SKM-1 treated with dmso at 0.1 percent for 144 hours (cell line): ENCODE measurements around the gene SETBP1.
A peak's percentile ranks its signal among the peaks of the same experiment; 100 is the strongest.
"Not testable (repeated sequence)": the region's sequence is repeated elsewhere in the genome, so short reads cannot be mapped to it uniquely, and the experiment has no call there.

ENCODE experiments used
- DNase-seq: peaks from one replicate; lab custom pipeline; 2025; ENCODE audit not compliant: unreplicated experiment; lab: John Stamatoyannopoulos, UW

SETBP1 gene

DNA sequence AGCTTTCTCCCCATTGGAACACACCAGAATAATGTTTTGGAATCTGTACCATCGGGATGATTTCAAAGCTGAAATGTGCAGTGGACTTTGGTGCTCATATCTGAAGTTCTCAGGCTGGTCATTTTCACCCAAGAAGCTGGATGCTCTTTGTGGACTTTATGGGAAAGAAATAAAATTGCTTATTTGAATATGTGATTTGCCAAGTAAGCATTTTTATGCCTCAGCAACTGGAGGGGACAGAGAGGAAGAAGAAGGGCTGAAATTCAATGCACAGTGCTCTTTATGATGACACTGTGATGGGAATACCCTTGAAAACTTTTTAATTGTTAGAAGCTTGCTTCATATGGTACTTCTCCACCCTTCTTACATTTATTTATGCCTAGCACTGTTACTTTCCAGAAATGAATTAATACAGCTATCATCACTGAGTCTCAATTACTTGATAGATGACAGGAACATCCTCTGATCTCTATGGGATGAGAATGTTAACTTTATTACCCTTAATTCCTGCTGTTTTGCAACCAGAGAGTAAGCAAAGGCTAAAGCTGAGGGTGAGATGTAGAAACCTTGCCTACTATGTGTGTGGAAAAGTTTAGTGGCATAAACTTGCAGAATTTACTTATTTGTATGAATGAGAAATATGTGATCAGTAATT lies 23.6 kb downstream of the SETBP1 start:
- no peak for DNase-seq

DNA sequence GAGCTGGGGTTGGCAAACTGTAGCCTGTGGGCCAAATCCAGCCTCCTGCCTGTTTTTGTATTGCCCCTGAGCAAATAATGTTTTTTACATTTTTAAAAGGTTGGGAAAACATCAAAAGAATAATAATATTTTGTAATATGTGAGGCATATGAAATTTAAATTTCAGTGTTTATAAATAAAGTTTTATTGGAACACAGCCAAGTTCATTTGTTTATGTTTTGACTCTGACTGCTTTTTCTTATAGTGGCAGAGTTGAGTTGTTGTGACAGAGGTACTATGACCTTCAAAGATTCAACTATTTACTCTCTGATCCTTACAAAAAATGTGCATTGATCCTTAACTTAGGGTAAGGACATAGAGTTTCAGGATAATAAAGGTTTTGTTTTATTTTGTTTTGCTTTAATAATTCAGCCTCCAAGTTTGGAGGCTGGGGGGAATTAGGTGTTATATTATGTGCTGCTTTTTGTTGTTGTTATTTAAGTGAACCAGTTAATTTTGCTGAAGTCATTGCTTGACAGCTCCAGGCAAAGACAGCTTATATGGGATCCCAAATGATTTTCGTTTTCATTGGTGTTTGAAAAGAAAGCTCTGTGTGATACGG lies 24.5 kb downstream of the SETBP1 start:
- DNase-seq: no peak

DNA sequence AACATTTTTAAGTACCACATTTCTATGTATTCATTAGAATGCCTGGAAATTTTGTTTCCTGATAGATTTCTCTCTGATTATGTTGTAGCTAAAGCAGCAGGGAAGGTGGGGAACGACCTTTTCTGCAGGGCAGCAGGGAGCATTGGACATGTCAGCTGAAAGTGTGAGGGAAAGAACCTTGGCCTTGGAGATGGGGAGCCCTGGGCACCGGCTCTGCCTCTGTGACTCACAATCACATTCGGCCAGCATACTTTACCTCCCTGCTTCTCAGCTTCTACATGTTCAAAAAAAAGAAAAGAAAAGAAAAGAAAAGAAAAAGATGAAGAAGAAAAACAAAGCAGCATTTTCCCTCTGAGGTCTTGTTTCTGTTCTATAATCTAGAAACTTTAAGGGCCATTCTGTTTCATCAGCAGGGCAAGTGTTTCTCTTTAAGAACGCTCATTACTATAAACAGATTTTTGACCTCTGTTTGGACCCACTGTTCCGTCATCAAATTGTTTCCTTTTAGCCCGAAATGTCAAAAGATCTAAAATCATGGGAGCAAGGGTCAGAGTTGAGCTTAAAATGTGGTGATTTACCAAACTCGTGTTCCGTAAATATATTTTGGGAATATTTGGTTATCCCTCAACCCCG lies 27.9 kb downstream of the SETBP1 start:
- no peak for DNase-seq

- DNase-seq: no peak
Observed at GRCh38 chr18:44709307-44710126, 28.8 kb downstream of the SETBP1 start.

DNA sequence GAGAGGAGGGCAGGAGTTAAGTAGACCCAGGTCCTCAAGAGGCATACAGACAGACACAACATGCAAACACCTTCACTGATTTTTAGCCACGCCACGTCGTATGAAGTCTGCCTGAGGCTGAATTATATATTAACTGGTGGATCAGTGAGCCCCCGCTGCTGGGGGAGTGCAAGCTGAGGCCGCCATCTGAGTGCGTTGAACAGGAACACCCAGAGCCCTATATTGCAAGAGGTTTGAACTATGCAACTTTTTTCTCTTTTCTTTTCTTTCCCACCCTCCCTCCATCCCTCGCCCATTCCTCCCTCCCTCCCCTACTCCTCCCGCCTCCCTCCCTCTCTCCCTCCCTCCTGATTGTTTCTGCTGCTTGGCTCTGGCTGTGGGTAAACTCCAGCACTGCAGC lies 30.2 kb downstream of the SETBP1 start:
- no peak for DNase-seq

GRCh38 chr18:44712025-44712424 lies 31.3 kb downstream of the SETBP1 start:
- DNase-seq: no peak

- DNase-seq: no peak
Observed at GRCh38 chr18:44713435-44713834, 32.7 kb downstream of the SETBP1 start.

DNA sequence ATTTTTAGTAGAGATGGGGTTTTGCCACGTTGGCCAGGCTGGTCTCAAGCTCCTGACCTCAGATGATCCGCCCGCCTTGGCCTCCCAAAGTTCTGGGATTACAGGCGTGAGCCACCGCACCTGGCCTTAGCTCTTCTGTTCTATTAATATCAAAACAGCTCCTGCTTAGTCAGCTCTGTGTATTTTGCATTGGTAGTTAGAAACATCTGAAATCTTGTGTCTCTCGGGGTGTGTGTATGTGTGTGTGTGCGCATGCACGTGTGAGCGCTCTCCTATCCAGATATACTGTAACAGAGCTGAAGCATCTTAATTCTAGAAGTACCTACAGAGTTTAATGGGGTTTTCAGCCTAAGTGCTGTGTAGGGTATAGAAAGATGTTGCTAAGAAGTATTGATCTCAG lies 33.7 kb downstream of the SETBP1 start:
- DNase-seq: no peak

DNA sequence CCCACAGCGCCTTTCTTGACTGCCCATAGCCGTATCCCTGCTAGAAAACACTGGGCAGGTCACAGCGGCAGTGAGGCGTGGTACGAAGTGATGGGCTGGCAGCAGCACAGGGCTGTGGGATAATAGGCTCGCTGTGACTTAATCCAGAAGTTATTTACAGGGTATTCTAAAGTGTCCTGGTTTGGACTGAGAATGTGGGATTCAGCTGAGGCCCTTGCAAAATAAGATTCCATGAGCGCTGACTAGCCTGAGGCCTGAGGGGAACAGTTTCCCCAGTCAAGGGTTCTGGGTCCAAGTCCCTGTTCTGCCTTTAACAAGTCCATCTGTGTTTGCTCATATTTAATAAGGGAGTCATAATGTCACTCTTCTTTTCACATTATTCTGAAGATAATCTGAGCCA lies 34.6 kb downstream of the SETBP1 start:
- DNase-seq: no peak

DNA sequence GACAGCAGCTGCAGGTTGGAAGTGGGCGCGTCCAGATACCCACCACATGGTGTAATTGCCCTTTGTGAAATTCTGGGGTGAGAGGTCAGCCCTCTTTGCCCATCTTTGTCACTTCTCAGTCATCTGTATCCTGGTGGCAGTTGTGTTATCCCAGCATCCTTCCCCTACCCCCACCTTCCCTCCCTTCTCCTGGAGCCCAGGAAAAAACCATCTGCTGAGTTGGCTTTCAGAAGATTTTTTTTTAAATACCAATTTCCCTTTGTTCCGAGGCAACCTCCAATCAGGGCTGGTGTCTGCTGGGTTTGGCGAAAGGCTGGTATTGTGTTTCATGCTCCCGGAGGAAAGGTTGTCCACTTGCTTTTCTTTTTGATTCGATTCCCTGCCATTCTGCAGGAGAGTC lies 35.2 kb downstream of the SETBP1 start:
- DNase-seq: no peak

GRCh38 chr18:44716697-44717163 lies 36.0 kb downstream of the SETBP1 start:
- no peak for DNase-seq

GRCh38 chr18:44719519-44720060 lies 38.9 kb downstream of the SETBP1 start:
- DNase-seq: no peak

GRCh38 chr18:44721748-44722147 lies 41.1 kb downstream of the SETBP1 start:
- DNase-seq: not testable (repeated sequence)

- DNase-seq: no peak
Observed at GRCh38 chr18:44723411-44723810, 42.7 kb downstream of the SETBP1 start.

DNA sequence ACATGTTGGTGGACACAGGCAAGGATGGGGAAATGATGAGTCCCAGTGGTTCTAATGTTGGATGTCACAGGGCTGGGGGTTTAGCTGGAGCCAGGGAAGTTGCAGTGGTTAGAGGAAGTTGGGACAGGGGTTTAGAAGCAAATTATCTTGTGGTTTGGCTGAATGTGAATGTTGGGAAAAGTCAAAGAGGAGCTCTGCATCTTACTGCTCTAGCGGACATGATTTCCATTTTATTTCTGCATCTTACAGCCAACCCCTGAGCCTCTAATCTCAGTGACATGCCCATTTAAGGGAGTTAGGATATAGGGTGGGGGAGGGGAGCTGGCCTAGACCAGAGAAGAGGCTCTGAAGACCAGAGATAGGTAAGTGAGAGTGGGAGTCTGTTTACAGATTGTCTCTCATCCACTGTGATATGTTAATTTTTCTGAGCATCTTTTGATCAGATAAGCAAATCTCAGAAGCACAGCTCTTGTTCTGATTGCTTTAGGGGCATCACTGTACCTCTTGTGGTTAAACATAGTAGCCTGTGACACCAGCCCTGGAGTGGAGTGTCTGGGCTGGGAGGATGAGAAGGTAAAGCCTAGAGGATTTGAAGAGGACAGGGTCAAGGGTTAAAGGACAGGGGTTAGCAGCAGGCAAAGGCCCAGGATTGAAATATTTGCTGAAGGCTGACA lies 43.6 kb downstream of the SETBP1 start:
- DNase-seq: no peak

DNA sequence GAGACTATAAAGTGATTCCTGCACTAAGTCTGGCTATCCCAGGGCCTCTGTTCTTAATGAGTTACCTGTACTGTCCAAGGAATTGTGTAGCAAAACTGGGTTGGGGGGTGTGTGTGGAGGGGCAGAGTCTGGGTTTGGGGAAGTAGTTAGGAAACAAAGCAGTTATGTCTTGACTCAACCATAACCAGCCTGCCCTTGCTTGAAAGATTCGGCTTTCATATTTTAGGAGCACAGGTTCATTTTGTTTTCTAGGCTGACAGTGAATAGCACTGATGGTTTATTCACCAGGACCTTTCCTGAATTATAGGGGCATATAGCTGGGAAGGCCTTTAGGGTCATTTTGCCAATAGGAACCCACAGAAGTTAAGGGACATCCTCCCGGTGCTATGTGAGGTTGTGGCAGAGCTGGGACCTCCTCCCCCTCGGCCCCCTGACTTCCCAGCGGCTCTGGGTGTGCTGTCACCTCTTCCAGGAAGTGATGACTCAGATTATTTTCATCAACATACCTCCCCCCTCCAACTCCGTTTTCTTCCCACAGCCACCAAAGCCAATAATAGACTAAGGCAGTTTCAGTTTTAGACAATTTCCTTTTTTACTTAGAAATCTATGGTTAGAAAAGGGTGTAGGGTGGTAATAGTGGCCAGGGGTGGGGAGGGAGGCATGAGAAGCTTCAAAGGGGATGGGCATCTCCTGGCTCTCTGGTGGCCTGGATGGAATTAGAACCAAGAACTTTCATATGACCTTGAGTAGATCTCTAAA lies 44.8 kb downstream of the SETBP1 start:
- peak; percentile 36 for DNase-seq

DNA sequence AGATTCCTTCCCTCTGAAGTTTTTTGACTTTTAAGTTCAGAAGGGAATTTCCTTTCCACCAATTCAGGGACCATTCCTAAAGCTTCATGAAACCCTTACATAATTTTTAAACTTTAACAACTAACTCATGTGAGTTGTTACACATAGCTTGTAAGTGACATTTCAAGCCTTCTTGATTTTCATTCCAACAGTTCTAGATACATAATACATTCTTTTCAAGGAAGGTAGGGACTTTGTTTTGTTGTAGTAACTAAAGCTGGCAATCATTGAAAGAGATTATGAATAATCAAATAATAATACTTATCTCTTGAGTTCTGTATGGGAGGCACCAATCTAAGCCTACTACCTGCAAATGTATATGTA lies 45.4 kb downstream of the SETBP1 start:
- DNase-seq: no peak

- no peak for DNase-seq
Observed at GRCh38 chr18:44727291-44727690, 46.6 kb downstream of the SETBP1 start.

DNA sequence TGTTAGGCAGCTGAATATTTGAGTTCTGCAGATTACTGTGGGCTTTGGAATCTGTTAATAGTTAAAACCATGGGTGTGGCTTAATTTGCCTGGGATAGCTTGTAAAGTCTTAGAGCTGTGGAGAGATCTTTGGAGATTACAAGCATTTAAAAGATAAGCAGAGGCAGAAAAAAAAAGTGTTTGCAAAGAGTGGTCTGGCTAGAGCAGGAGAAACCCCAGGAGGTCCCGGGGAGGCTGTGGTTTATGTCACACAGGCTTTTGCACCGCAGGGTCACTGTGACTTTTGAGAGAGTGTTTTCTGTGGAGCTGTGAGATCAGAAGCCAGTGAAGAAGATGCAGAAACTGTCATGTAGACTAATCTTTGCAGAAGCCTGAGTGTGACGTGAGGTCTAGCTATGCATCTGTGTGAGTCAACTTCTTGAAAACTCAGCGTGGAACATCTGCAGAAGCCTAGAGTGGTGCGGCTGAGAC lies 49.0 kb downstream of the SETBP1 start:
- DNase-seq: no peak
